ENCODE results near the gene VPS51.

- TF ChIP-seq POLR2A (IDR thresholded peaks at IDR 0.05): no peak
- no peak for TF ChIP-seq CTCF (IDR thresholded peaks at IDR 0.05)
Observed at GRCh38 chr11:65051398-65051858, 44.6 kb upstream of the VPS51 start.
